ENCODE measurements around the gene TEX2.
A peak's percentile ranks its signal among the peaks of the same experiment; 100 is the strongest.
"Not testable (repeated sequence)": the region's sequence is repeated elsewhere in the genome, so short reads cannot be mapped to it uniquely, and the experiment has no call there.

Gene TEX2

DNA sequence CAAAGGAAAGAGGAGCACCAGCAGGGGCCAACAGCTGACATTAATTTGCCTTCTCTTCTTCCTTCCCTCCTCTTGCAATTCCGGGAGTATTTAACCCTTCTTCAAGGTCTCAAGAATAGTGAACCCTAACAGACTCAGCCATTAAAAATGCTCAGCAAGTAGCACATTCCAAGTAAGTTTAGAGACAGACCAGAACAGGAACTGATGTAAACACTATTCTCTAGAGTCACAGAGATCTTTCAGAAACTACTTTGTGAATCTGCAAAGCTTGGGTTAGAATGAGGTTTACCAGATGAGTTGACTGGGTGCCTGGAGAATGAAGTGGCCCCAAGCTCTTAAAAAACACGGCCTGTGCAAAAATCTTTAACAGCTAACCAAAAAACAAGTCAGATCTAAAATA lies 50.9 kb downstream of the TEX2 start:
- no peak for DNase-seq

DNA sequence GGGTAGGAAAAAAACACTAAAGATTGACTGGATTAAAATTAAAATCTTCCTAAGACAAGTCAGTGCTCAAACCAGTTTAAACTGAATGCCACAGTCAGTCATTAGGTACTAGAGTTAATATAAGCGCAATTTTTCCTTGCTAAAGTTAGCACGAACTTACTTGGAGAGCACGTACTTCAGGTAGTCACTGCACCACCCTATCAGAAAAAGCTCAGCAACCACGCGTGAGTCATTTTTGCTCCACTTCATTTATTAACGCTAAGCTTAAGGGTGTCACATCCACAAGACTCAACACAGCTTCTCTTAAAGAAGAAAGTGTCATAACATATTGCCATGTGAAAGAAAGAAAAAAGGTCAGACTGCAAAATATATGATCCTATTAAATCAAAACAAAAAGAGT lies 53.1 kb downstream of the TEX2 start:
- DNase-seq = no peak

DNA sequence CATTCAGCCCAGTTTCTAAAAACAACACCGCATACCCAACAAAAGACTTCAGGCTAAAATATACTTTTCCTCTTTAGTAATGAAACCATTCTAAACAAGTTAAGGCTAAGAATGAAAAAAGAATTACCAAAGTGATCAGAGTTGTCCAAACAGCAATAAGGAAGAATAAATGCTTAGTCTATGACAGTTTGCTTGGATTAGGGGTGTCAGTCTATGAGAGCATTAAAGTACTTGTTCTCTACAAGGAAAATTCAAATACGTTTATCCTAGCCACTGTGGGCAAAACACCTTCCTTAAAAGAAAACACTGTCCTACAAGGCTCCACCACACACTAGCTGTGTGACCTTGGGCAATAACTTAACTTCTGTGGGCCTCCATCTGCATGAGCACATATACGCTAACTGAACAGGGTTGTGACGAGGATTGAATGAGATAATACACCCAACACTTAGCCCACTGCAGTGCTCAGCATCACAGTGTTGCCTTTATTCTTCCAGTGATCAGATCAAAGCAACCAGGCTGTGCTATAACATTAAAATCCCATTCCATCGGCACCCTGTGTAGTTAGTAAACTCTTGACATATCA lies 53.6 kb downstream of the TEX2 start:
- DNase-seq = no peak

DNA sequence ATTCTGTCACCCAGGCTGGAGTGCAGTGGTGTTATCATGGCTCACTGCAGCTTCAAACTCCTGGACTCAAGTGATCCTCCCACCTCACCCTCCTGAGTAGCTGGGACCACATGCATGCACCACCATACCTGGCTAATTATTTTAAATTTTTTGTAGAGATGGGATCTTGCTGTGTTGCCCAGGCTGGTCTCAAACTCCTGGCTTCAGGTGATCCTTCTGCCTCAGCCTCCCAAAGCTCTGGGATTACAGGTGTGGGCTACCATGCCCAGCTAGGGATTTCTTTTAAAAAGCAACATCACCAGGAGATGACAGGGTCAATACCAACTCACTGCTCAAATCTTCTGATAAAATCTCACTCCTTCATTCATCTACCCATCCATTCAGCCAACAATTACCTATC lies 54.4 kb downstream of the TEX2 start:
- DNase-seq = not testable (repeated sequence)

DNA sequence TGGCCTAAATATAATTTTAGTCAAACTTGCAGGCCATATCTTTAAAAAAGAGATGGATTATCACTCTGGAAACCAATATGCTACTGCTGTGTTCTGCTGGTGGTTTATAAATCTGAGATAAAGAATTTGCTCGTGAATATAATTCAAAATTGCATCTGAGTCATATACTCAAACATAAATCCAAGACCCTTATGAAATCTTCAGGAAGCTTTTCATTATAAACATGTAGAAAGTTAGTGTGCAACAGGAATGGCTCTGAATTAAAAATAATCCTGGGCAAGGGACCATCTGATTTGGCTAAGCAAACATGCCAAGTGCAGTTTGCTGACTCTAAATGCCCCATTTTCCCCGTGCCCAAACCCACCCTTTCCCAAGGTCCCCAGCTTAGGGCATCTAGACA lies 57.3 kb downstream of the TEX2 start:
- no peak for DNase-seq

DNA sequence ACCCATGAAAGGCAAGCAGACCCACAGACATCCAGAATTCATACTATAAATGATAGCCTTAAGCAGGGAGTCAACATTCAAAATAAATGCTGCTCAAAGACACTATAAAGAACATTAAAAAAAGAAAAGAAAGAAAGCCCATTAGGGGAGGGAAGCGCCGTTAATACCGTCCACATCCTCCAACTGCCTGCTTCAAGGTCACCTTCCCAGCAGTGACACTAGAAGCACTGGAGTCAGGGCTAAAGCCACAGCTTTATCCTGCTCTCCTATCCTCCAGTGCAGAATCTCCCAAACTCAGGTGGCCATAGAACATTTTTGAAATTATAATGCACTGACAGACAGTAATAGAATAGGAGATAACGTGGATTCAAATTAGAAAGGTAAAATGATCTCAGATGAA lies 59.4 kb downstream of the TEX2 start:
- DNase-seq = no peak

DNA sequence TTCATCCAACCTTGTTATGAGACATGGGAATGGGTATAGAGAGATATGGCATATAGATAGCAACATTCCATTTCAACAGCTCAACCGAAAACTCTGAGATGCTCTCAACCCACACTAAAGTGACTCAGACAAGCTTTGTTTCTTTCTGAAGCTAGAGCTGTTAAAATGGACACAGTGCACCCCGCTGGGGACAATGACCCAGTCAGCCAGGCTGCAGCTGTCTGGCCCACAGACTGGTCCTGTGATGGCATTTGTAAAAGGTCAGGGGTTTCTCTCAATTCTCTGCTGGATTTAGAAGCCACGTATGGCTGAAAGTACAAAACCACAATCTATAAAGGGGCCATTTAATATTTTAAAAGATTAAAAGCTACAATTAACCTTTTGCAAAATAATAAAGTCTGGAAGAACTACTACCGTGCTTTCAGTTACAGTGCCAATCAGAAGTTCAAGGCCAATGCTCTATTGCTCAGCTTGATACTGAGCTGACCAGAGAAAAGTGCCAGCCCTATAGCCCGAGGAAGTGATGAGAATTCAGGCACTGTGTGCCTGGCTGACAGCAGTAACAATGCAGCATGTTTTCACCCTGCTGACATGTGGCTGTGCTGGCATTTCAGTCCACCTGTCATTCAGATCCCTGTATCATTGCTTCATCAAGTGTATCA lies 60.2 kb downstream of the TEX2 start:
- no peak for DNase-seq

DNA sequence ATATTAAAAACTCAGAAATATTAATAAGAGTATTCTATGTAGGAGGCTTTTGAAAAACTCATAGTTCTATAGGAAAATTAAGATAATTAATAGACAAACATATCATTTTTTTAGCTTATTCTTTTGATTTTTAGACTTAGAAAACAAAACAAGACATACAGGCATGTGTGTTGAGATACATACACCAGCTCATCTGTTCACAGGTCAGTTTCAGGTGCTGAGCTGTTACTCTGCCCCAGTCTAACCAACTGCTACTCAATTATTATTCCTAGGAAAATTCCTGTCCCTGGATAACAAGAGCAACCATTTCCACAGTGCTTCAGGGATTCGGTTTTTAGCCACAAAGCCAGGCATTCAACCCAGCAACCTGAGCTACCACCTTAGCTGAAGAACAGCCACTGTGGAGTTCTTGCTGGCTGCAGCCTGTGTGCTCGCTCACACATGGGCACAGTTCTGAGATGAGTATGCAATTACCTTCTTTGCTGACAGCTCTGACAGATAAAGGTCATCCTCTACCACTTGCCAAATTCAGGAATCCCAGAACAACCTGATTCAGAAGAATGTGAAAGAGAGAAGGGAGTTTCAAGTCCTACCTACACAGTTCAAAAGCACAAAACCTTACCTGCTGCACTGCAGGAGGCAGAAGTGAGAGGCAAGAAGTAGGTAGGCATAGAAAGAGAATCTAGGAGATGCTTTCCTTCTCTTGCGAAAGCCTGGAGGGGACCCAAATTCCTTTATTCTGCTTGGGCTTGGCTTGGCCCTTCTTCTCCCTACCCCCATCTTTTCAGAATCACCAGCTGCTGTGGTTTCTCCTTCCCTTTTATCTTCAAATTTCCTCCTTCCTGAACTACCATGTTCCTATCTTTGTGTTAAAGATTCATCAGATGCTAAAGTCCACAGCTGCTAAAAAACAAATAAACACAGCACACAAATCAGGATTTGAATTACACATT lies 62.7 kb downstream of the TEX2 start:
- DNase-seq = no peak

DNA sequence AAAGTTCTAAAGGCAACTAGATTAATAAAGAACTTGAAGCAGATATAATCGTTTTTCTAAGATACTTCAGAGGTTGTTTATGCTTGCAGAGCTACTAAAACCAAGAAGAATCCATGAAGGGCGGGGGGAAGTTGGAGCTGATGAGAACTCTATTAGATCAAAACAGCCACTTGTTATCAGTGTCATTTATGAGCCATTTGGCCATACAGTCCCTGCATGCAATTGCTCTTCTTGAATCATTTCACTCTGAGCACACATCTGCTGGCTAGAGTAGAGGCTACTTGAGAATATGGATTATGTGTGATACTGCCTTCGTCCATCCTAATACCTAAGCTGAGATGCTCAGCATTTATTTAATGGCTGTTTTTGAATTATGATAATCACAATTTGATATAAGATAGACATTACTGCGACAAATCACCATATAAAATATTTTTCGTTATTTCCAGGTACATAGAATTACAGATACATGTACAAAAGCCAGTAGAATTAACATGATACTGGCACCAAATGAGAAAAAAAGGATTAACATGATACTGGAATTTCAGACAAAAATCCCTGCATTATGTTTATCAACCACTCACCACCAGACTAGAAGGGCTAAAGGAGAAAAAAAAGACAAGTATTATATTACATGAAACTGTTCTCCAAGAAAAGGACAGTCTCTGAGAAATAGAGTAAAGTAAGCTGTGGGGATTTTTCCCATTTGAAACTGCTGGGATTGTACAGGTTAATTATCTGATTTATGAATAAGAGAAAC lies 64.5 kb downstream of the TEX2 start:
- no peak for DNase-seq

DNA sequence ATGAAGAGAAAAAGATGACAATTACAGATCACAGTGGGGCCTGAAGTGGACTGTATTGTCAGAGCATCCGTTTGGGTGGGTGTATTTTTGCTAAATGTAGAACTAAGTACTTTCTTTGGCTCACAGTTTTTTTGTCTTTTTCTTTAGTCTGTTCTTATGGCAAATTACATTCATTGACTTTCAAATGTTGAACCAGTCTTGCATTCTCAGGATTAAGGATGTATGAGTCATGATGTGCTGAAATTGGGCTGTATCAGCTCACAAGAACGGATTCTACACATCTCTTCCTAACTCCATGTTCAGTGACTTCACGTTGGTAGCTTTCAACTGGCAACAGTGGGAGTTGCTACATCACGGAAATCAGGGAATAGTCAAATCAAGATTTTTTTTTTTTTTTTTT lies 66.5 kb downstream of the TEX2 start:
- DNase-seq = no peak

DNA sequence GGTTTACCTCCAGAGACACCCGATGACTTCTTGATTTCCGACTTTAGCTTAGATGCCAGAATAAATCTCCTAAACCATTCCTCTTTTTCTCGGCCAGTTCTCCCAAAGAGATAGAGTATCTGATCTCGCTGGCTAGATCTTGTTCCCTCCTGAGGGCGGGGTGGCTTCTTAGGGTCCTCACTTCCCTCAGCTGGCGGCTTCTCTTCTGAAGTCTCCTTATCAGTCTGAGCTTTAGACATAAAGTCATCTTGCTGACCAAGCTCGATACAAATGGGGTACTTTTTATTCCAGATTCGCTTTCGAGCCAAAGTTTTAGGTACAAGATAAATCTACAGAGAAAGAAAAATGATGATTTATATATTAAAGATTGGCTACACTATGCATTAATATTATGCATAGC lies 69.5 kb downstream of the TEX2 start:
- no peak for DNase-seq

DNA sequence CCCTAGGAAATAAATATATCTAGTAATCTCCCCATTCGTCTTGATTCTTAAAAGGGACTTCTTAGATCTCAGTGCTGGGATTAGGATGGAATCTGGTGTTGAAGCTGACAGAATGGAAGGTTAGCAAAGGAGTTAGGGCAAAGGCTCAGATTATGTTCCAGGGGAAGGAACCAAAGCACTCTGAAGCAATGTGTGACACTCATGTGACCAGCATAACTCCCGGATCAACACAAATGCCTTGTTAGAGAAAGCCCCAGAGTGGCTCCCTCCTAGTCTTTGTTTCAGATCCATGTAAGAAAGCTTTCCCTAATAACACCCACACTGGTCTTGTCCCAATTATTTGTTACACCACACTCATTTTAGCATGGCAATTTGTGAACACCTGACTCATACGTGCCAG lies 70.5 kb downstream of the TEX2 start:
- DNase-seq = no peak

DNA sequence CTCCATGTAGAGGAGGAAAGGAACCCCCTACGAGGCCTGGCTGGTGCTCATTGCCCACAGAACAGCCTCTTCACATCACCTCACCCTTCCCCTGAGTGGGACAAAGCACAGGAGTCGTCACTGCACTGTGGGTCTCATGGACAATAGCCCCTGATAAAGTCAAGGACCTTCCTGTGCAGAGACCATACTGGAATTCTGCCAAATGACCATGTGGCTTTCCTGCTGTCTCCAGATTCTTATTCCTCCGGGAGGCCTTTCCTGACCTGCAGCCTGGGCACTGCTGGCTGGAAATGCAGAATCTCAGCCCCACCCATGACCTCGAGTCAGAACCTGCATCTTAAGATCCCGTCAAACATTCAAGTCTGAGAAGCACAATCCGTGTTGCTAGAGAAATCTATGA lies 72.6 kb downstream of the TEX2 start:
- DNase-seq = no peak

DNA sequence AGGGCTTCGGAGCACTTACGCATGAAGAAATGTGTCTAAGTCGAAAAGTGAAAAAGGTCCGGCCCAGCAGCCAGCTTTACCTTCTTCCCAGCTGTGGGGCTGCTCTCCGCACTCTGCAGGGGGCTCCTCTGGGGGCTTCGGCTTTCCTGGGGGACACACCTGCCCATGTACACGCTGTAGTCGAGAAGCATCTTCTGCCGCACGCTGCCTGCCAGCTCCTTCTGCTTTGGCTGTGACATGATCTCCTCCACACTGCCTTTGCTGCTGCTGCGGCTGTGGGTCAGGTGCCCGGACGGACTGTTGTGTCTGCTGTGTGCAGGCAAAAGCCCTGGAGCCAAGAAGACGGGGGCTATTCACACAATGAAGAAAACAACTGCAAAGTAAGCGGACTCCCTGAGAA lies 75.0 kb downstream of the TEX2 start:
- no peak for DNase-seq

DNA sequence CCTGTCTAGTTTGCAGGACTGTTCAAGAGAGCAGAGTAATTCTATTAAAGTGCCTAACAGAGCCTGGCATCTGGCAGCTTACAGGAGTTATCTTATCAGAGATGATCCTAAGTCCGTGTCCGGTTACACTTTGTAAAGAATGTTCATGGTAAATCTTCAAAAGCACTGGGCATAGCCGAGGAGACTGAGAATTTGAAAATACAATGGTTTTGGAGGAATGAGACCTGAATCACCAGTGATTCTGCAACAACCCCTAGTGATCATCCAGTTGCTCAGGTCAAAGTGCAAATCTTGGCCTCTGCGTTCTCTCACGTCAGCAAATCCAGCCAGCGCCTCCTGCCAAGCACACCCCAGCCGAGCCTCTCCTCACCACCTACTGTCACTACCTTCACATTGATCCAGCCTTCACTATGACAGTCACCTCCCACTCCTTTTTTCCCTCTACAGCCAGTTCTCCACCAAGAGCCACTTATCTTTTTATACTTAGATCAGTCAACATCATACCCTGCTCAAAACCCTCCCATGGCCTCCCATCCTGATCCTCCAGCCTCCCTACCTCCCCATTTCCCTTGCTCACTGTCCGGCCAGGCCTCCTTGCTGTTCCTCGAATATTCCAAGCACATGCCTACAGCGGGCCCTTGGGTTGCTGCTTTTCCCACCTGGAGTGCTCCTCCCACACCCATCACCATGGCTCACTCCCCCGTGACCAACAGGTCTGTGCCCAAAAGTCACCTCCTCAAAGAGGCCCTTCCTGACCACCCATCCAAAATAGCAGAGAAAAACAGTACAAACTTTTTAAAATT lies 75.8 kb downstream of the TEX2 start:
- no peak for DNase-seq

DNA sequence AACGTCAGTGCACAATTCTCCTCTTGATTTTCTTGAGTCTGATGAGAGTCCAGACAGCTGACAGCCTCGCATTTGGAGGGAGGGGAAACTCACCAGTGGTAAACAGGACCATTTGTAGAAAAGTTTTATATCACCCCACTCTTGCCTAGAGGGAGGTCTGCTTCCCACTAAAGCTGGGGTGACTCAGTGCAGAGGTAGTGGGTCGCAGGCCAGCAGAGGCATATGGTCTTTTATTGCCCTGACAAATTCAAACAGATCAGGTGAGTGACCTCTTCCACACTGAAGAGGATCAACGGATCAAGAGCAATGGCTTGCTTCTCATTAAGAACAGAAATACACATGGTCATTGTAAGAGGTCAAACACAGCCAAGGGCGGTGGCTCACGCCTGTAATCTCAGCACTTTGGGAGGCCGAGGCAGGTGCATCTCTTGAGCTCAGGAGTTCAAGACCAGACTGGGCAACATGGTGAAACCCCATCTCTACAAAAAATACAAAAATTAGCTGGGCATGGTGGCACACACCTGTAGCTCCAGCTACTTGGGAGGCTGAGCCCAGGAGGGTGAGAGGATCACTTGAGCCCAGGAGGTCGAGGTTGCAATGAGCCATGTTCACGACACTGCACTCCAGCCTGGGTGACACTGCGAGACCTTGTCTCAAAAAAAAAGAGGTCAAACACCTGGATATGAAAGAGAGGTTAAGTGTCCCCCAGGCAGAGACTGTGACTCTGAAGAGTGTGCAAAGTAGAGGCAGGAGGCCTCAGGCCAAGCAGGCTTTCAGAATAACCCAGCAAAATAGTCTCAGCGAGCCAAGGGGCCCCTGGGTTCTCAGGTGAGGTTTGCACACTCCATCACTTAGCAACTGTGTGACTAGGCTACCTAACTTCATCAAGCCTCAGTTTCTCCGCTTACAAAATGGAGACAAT lies 76.6 kb downstream of the TEX2 start:
- DNase-seq = no peak

DNA sequence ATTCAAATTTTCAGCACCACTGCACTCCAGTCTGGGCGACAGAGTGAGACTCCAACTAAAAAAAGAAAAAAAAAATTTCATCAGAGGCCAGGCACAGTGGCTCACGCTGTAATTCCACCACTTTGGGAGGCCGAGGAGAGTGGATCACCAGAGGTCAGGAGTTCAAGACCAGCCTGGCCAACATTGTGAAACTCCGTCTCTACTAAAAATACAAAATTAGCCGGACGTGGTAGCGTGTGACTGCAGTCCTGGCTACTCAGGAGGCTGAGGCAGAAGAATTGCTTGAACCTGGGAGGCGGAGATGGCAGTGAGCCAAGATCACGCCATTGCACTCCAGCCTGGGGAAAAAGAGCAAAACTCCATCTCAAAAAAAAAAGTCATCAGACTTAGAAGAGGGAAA lies 77.5 kb downstream of the TEX2 start:
- not testable (repeated sequence) for DNase-seq

DNA sequence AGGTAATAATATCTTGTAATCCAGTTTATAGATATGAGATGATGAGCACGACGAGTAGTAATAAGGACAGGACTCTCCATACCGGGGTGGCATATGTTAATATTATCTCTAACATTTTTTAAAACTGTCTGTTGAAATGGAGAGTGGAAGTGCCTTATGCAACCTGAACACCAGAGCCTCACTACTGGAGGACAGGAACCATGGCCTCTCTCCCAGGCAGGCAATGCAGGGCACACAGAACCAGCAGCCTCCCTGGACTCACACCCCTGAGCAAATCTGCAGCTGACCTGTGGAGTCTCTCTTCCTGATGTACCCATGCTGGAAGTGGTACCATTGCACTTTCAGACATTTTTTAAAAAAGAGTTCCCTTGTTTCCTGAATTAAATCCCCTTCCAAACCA lies 78.0 kb downstream of the TEX2 start:
- peak; percentile 10 to 22 for DNase-seq

DNA sequence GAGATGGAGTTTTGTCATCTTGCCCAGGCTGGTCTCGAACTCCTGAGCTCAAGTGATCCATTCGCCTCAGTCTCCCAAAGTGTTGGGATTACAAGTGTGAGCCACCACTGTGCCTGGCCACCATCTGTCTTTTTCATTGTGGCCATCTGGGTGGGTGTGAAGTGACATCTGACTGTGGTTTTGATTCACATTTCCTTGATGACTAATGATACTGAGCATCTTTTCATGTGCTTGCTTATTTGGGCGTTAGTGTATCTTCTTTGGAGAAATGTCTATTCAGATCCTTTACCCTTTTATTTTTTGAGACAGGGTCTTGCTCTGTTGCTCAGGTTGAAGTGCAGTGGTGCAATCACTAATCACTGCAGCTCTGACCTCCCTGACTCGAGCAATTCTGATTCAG lies 79.2 kb downstream of the TEX2 start:
- no peak for DNase-seq

DNA sequence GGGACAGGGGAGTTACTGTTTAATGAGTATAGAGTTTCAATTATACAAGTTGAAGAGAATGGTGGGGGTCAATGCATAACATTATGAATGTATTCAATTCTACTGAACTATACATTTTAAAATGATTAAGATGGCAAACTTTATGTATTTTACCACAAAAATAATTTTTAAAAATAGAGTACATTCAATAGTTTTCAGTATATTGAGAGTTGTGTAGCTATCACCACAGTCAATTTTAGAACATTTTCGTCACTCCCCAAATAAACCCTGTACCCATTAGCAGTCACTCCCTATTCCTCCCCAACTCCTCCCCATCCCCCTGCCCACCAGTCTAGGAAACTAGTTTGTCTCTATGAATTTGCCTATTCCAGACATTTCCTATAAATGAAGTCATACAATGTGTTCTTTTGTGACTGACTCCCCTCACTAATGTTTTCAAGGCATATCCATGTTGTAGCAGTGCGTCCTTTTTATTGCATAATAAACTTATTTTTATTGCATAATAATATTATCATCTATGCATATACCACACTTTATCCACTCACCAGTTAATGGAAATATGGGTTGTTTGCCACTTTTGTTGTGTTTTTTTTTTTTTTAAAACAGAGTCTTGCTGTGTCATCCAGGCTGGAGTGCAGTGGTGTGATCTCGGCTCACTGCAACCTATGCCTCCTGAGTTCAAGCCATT lies 80.6 kb downstream of the TEX2 start:
- DNase-seq = no peak

Measured in AML-193 (cell line).